C4-2B (cell line): ENCODE results near the gene FAM76A.
A peak's percentile ranks its signal among the peaks of the same experiment; 100 is the strongest.
"Not testable (repeated sequence)": the region's sequence is repeated elsewhere in the genome, so short reads cannot be mapped to it uniquely, and the experiment has no call there.

ENCODE experiments used
- H3K27ac ChIP-seq: fragments of 450-650 bp; 2 replicates; pipeline ENCODE4 v1.5.1; 2017
- ZFX ChIP-seq: fragments of 450-650 bp; IDR thresholded peaks from 2 replicates; pipeline ENCODE4 v1.6.1; 2017
- TF ChIP-seq, protein P1 (sequence below): fragments of 450-650 bp; conservative IDR thresholded peaks from 2 replicates; pipeline ENCODE4 v1.5.1; 2017; ENCODE audit warnings: mild to moderate bottlenecking

FAM76A gene

GRCh38 chr1:27725374-27726172 lies at the start of gene FAM76A:
Gene FAM76A, plus strand, starts transcription at chr1:27725961. Its CDS starts 120 bp downstream, at chr1:27726081.
- H3K27ac ChIP-seq = peak within 1 kb of the TSS; percentile 85
- TF ChIP-seq ZFX = no peak
- TF ChIP-seq, protein P1, sequence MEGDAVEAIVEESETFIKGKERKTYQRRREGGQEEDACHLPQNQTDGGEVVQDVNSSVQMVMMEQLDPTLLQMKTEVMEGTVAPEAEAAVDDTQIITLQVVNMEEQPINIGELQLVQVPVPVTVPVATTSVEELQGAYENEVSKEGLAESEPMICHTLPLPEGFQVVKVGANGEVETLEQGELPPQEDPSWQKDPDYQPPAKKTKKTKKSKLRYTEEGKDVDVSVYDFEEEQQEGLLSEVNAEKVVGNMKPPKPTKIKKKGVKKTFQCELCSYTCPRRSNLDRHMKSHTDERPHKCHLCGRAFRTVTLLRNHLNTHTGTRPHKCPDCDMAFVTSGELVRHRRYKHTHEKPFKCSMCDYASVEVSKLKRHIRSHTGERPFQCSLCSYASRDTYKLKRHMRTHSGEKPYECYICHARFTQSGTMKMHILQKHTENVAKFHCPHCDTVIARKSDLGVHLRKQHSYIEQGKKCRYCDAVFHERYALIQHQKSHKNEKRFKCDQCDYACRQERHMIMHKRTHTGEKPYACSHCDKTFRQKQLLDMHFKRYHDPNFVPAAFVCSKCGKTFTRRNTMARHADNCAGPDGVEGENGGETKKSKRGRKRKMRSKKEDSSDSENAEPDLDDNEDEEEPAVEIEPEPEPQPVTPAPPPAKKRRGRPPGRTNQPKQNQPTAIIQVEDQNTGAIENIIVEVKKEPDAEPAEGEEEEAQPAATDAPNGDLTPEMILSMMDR = peak; percentile 83

GRCh38 chr1:27676410-27676809 lies 49.4 kb upstream of the FAM76A start:
- TF ChIP-seq, protein P1 = no peak
- no peak for TF ChIP-seq ZFX
- no peak overlapping the region for H3K27ac ChIP-seq

- no peak for TF ChIP-seq ZFX
- TF ChIP-seq, protein P1 = no peak
- no peak overlapping the region for H3K27ac ChIP-seq
Observed at GRCh38 chr1:27678747-27679146, 47.0 kb upstream of the FAM76A start.

DNA sequence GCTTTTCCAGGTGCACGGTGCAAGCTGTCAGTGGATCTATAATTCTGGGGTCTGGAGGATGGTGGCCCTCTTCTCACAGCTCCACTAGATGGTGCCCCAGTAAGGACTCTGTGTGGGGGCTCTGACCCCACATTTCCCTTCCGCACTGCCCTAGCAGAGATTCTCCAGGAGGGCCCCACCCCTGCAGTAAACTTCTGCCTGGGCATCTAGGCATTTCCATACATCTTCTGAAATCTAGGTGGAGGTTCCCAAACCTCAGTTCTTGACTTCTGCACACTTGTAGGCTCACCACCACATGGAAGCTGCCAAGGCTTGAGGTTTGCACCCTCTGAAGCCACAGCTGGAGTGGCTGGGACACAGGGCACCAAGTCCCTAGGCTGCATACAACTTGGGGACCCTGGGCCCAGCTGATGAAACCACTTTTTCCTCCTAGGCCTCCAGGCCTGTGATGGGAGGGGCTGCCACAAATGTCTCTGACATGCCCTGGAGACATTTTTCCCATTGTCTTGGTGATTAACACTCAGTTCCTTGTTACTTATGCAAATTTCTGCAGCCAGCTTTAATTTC lies 45.5 kb upstream of the FAM76A start:
- H3K27ac ChIP-seq = not testable (repeated sequence)

DNA sequence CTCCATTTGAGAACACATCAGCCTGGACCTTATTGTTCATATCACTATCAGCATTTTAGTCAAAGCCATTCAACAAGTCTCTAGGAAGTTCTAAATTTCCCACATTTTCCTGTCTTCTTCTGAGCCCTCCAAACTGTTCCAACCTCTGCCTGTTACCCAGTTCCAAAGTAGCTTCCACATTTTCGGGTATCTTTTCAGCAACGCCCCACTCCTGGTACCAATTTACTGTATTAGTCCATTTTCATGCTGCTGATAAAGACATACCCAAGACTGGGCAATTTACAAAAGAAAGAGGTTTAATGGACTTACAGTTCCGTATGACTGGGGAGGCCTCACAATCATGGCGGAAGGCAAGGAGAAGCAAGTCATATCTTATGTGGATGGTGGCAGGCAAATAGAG lies 44.2 kb upstream of the FAM76A start:
- H3K27ac ChIP-seq = not testable (repeated sequence)

DNA sequence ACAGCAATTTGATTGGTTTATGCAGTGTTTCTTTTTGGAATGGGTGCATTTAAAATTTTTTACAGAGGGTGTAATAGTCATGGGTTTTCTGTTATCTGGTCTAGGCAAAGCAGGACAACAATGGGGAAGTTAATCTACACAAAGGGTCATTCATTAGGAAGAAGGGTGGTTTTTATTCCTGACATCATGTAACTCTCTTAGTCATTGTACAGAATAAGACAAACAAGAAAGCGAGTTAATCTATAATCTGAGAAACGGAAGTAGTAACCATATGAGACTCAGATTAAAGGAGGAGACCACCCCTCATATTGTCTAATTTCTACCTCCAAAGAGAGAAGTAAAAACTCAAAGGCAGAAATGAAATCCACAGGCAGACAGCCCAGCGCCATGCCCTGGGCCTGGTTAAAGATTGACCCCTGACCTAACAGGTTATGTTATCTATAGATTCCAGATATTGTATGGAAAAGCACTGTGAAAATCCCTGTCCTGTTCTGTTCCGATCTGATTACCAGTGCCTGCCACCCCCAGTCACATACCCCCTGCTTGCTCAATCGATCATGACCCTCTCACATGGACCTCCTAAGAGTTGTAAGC lies 43.3 kb upstream of the FAM76A start:
- no peak for TF ChIP-seq ZFX
- TF ChIP-seq, protein P1 = no peak
- H3K27ac ChIP-seq = no peak overlapping the region

- TF ChIP-seq ZFX = no peak
- TF ChIP-seq, protein P1 = no peak
- H3K27ac ChIP-seq = no peak overlapping the region
Observed at GRCh38 chr1:27684176-27684575, 41.6 kb upstream of the FAM76A start.

GRCh38 chr1:27686223-27686990 lies 39.4 kb upstream of the FAM76A start:
- no peak overlapping the region for H3K27ac ChIP-seq
- TF ChIP-seq, protein P1 = no peak
- no peak for TF ChIP-seq ZFX
